Natural killer cell (primary cell): ENCODE measurements around the gene PLK5. TPM values are rescaled to one million over a fixed set of nuclear protein-coding genes. Genes with fewer than 3 reads are reported as not detected.

Experiments
- ATAC-seq, 3 donors: fragments of 150-1000 bp in 2 of 3; fragments of 200-7000 bp in 1 of 3; cut with Tn5 transposase; 1 replicate in 1 of 3; 2 replicates in 2 of 3; pipeline ENCODE4 v1.10.0; 2021; ENCODE audit warnings: mild to moderate bottlenecking in 2 of 3, moderate library complexity in 2 of 3
- DNase-seq, 2 donors: peaks; one replicate each; pipeline versions ENCODE4 v3.0.0 to v3.0.0-alpha.2; 2013 to 2021; ENCODE audit warnings: mixed read lengths in 1 of 2
- H3K27ac ChIP-seq: one replicate; pipeline ENCODE4 v1.5.1; 2013; ENCODE audit warnings: mild to moderate bottlenecking, low read length
- H3K27me3 ChIP-seq: one replicate; pipeline ENCODE4 v1.6.1; 2013; ENCODE audit warnings: low read length; ENCODE audit not compliant: control insufficient read depth, insufficient read depth
- H3K36me3 ChIP-seq: one replicate; pipeline ENCODE4 v1.6.1; 2013; ENCODE audit warnings: low read length; ENCODE audit not compliant: control insufficient read depth, insufficient read depth
- H3K4me1 ChIP-seq: one replicate; pipeline ENCODE4 v1.6.1; 2013; ENCODE audit warnings: low read length; ENCODE audit not compliant: control insufficient read depth, insufficient read depth
- H3K4me3 ChIP-seq: one replicate; pipeline ENCODE4 v1.5.1; 2013; ENCODE audit warnings: low read length
- H3K9me3 ChIP-seq: one replicate; pipeline ENCODE4 v1.6.1; 2013; ENCODE audit warnings: low read length; ENCODE audit not compliant: control insufficient read depth, insufficient read depth
- H3K27ac Mint-ChIP-seq, 2 donors: one replicate each; pipeline ENCODE4 v1.8.0; 2022; ENCODE audit warnings: mild to moderate bottlenecking in 2 of 2, mixed read lengths in 2 of 2, moderate library complexity in 1 of 2
- H3K27me3 Mint-ChIP-seq, 2 donors: one replicate each; pipeline ENCODE4 v1.8.0; 2022; ENCODE audit warnings: low read depth in 2 of 2, mixed read lengths in 2 of 2
- H3K36me3 Mint-ChIP-seq: one replicate; pipeline ENCODE4 v1.8.0; 2022; ENCODE audit warnings: mixed read lengths
- H3K4me1 Mint-ChIP-seq, 2 donors: one replicate each; pipeline ENCODE4 v1.8.0; 2022; ENCODE audit warnings: mixed read lengths in 2 of 2
- H3K4me3 Mint-ChIP-seq: one replicate; pipeline ENCODE4 v1.8.0; 2022; ENCODE audit warnings: mild to moderate bottlenecking, moderate library complexity, mixed read lengths
- H3K9me3 Mint-ChIP-seq, 2 donors: one replicate each; pipeline ENCODE4 v1.8.0; 2022; ENCODE audit warnings: mixed read lengths in 2 of 2
- WGBS: methylation state at CpG from one replicate; pipeline ENCODE4 v1.1.7; 2013; ENCODE audit warnings: missing lambda C conversion rate; ENCODE audit not compliant: insufficient coverage; 5-methylcytosine and 5-hydroxymethylcytosine counted together
- intact Hi-C: fragments of 100-400 bp; cut with micrococcal nuclease; formaldehyde crosslinking; loops from one replicate; pipeline ENCODE4 v1.14.2; 2022
- total RNA-seq, 4 donors: library from RNA; stranded (reverse); fragments of 120-200 nt in 1 of 4; gene quantifications; one replicate each; pipeline versions ENCODE4 v1.2.3 to v1.2.4, GENCODE V29; 2013 to 2022
- TF ChIP-seq, protein P1 (sequence below): fragments of 200-600 bp; IDR thresholded peaks from one replicate; pipeline ENCODE4 v1.8.0; 2022; ENCODE audit warnings: antibody characterized with exemption

PLK5 gene
- total RNA-seq, 3 donors from 2014 or later (not counting 1 experiment from before 2014, with no cell fraction given), result not detected

DNA sequence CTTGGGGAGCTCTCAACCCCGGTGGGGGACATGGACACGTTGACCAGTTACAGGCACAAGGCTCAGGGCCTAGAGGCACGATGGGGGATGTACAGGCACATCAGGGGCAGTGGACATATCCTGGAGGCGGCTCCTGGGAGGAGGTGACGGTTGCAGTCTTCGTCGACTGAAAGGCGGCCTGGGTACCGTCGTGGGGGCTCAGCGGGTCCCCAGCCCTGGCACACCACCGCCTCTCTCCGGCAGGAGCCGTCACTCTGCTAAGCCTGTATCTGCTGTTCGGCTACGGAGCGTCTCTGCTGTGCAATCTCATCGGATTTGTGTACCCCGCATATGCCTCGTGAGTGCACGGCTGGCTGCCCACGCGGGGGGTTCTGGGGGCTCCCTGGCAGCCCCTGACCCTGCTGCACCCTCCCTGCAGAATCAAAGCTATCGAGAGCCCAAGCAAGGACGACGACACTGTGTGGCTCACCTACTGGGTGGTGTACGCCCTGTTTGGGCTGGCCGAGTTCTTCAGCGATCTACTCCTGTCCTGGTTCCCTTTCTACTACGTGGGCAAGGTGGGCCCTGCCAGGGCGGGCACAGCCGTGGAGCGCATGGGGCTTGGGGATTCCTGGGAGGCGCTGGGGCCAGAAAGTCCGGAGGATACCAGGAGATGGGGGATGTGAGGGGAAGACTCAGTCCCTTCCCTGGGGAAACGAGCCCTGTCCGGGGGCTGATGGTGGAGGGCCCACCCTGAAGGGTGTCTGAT, 28.7 kb upstream of the PLK5 start:
- Mint-ChIP-seq H3K9me3 (no peaks in the 10 kb centered on the region), H3K27me3 (no peaks in the 10 kb centered on the region), H3K36me3 (no peaks in the 10 kb centered on the region), H3K27ac (no peak overlapping the region), H3K4me1 (peaks cover 10 to 12% of the 10 kb centered on the region in 2 donors), H3K4me3 (no peak overlapping the region)
- H3K36me3 ChIP-seq, result no peaks in the 10 kb centered on the region
- H3K4me3 ChIP-seq, result no peak overlapping the region
- TF ChIP-seq, protein P1, sequence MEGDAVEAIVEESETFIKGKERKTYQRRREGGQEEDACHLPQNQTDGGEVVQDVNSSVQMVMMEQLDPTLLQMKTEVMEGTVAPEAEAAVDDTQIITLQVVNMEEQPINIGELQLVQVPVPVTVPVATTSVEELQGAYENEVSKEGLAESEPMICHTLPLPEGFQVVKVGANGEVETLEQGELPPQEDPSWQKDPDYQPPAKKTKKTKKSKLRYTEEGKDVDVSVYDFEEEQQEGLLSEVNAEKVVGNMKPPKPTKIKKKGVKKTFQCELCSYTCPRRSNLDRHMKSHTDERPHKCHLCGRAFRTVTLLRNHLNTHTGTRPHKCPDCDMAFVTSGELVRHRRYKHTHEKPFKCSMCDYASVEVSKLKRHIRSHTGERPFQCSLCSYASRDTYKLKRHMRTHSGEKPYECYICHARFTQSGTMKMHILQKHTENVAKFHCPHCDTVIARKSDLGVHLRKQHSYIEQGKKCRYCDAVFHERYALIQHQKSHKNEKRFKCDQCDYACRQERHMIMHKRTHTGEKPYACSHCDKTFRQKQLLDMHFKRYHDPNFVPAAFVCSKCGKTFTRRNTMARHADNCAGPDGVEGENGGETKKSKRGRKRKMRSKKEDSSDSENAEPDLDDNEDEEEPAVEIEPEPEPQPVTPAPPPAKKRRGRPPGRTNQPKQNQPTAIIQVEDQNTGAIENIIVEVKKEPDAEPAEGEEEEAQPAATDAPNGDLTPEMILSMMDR, result no peak
- DNase-seq (no peak), ATAC-seq (no peak)
- intact Hi-C loops, result loop anchor here (10.0 kb wide), 1 partner anchor 220 kb away; the partner anchor contains the start of gene FAM174C
- no peaks in the 10 kb centered on the region for H3K27me3 ChIP-seq
- H3K4me1 ChIP-seq, result peaks cover 8% of the 10 kb centered on the region
- WGBS, result 86% methylated on average over 37 of the region's 37 CpGs
- H3K9me3 ChIP-seq, result no peaks in the 10 kb centered on the region
- H3K27ac ChIP-seq, result no peak overlapping the region

DNA sequence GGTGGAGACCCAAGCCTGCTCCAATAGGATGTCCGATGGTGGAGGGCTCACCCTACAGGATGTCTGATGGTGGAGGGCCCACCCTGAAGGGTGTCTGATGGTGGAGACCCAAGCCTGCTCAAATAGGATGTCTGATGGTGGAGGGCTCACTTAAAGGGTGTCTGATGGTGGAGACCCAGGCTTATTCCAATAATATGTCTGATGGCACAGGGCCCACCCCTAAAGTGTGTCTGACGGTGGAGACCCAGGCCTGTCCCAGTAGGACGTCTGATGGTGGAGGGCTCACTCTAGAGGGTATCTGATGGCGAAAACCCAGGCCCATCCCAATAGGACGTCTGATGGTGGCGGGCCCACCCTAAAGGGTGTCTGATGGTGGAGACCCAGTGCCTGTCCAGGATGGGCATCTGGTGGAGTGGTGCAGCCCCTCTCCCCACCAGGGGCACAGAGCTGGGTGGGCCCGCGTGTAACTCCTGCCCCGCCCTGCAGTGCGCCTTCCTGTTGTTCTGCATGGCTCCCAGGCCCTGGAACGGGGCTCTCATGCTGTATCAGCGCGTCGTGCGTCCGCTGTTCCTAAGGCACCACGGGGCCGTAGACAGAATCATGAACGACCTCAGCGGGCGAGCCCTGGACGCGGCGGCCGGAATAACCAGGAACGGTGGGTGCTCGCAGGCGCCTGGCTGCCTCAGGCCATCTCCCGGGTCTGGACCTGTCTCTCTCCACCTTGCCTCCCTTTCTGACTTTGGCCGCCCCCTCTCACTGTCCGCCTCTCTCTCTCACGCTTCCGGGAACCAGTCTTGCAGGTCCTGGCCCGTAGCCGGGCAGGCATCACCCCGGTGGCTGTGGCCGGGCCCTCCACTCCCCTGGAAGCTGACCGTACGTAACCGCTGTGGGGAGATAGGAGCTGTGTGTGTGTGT, 27.8 kb upstream of the PLK5 start:
- TF ChIP-seq, protein P1, result no peak
- no peaks in the 10 kb centered on the region for H3K9me3 ChIP-seq
- H3K27ac ChIP-seq, result no peak overlapping the region
- ATAC-seq (no peak), DNase-seq (no peak)
- H3K36me3 ChIP-seq, result no peaks in the 10 kb centered on the region
- peaks cover 8% of the 10 kb centered on the region for H3K4me1 ChIP-seq
- H3K36me3 Mint-ChIP-seq, result no peaks in the 10 kb centered on the region
- H3K9me3 Mint-ChIP-seq, result no peaks in the 10 kb centered on the region
- WGBS, result 85% methylated on average over 40 of the region's 40 CpGs
- no peak overlapping the region for H3K27ac Mint-ChIP-seq
- no peak overlapping the region for H3K4me3 ChIP-seq
- intact Hi-C loops, result loop anchor here (10.0 kb wide), 1 partner anchor 221 kb away; the partner anchor contains the start of gene FAM174C
- no peaks in the 10 kb centered on the region for H3K27me3 ChIP-seq
- H3K4me3 Mint-ChIP-seq, result no peak overlapping the region
- peaks cover 5 to 7% of the 10 kb centered on the region in 2 donors for H3K4me1 Mint-ChIP-seq
- no peaks in the 10 kb centered on the region for H3K27me3 Mint-ChIP-seq

DNA sequence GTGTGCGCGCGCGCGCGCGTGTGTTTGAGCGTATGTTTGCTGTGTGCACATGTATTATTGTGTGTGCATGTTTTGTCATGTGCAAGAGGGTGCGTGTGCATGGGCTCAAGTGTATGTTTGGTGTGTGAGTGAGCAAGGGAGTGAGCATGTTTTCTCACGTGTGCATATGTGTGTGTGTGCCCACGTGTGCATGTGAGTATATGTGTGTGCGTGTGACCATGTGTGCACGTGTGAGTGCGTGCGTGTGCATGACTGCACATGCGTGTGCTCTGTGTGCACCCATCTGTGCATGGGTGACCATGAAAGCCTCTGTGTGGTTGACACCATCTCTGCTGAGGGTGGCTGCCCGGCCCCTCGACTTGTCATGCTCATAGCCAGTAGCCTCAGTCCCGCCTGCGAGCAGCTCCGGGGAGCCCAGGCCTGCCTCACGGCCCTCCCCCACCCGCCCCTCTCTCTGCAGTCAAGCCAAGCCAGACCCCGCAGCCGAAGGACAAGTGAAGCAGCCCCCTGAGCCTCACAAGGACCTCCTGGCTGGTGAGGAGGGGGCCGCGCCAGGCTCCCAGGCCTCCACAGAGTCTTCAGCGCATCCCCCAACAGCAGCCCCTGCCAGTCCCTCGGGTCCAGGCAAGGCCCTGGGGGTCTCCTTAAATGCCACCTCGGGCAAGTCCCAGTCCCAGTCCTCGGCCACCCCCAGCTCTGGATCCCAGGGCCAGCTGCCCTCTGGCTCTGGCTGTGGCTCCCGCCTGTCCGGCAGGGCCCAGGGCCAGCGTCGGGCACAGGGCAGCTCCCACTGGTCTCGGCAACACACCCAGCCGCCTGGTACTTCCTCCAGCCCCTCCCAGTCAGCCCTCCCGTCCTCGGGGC, 26.9 kb upstream of the PLK5 start:
- no peak overlapping the region for H3K4me3 Mint-ChIP-seq
- TF ChIP-seq, protein P1, result no peak
- H3K4me3 ChIP-seq, result no peak overlapping the region
- no peaks in the 10 kb centered on the region for H3K36me3 Mint-ChIP-seq
- no peak overlapping the region for H3K27ac Mint-ChIP-seq
- H3K36me3 ChIP-seq, result no peaks in the 10 kb centered on the region
- peaks cover 2% of the 10 kb centered on the region in 2 donors for H3K4me1 Mint-ChIP-seq
- intact Hi-C loops, result loop anchor here (10.0 kb wide), 1 partner anchor 222 kb away; the partner anchor contains the start of gene FAM174C
- DNase-seq (no peak), ATAC-seq (no peak)
- H3K27ac ChIP-seq, result no peak overlapping the region
- no peaks in the 10 kb centered on the region for H3K4me1 ChIP-seq
- no peaks in the 10 kb centered on the region for H3K27me3 Mint-ChIP-seq
- no peaks in the 10 kb centered on the region for H3K27me3 ChIP-seq
- WGBS, result 82% methylated on average over 39 of the region's 39 CpGs
- H3K9me3 ChIP-seq, result no peaks in the 10 kb centered on the region
- no peaks in the 10 kb centered on the region for H3K9me3 Mint-ChIP-seq
